Measurements from ENCODE around the gene ACTG1. TPM values are rescaled to one million over a fixed set of nuclear protein-coding genes. Genes with fewer than 3 reads are reported as not detected.
A peak's percentile ranks its signal among the peaks of the same experiment; 100 is the strongest.

The ACTG1 gene
- total and polyA plus RNA-seq, 3 donors from 2014 or later, result 1,571 to 2,057 (median 1,790) TPM

DNA sequence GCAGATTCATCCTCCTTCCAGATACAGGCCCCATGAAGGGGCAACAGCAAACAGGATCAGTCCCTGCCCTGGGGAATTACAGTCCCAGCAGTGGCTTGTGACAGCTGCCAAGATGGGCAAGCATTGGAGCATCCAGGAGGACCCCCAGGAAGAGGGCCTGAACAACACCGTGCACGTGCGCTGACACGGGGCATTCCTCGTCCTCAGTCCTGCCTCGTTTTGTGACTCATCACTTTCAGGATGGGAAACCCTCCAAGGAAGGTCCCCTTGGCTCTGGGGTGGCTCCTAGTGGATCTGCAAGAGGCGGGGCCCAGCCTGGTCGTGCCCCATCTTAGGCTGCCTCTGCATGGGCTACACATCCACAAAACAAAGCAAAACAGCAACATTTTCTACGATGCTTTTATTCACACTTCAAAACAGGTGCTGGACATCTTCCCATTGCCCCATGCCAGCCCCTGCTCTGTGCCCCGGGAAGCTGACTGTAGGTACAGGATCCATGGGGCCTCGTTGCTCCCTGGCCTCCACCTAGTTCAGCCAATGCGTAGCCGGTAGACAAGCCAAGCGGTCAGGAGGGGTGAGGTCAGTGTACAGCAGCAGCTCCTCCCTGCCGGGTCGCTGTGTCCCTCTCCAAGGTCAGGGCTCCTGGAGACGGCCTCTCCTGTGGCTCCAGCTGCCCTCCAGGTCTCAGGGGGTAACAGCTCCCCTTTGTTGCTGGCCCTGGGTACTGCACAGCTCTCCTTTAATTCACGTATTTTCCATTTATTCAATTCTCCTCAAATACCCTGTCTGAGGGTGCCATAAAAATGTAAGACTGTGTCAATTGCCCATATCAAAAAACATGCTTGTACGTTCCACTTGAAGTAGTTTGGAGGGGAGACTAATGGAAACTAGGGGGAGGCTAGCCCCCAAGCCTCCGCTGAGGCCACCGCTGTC is 32.2 kb downstream of the ACTG1 start:
- peaks cover 24% of the 10 kb centered on the region for H3K4me1 ChIP-seq
- peak; percentile 87 for DNase-seq
- no peak overlapping the region for H3K4me3 ChIP-seq
- H3K9me3 ChIP-seq, result no peaks in the 10 kb centered on the region
- peak overlapping the region; percentile 1 to 65 for H3K27ac ChIP-seq
- H3K36me3 ChIP-seq (ENCODE audit: low read depth, missing control alignments), result no peaks in the 10 kb centered on the region
- no peaks in the 10 kb centered on the region for H3K27me3 ChIP-seq
- intact Hi-C loops (cut with DNase I; ENCODE audit: low total_unique reads), result loop anchor here (5.0 kb wide), 1 partner anchor 228 kb away; no protein-coding TSS in a partner anchor
- WGBS, 2 donors, result 22 to 29% methylated on average over 17 to 21 of the region's 21 CpGs
- TF ChIP-seq POLR2A (IDR thresholded peaks at IDR 0.05), result no peak
- TF ChIP-seq, protein P1, sequence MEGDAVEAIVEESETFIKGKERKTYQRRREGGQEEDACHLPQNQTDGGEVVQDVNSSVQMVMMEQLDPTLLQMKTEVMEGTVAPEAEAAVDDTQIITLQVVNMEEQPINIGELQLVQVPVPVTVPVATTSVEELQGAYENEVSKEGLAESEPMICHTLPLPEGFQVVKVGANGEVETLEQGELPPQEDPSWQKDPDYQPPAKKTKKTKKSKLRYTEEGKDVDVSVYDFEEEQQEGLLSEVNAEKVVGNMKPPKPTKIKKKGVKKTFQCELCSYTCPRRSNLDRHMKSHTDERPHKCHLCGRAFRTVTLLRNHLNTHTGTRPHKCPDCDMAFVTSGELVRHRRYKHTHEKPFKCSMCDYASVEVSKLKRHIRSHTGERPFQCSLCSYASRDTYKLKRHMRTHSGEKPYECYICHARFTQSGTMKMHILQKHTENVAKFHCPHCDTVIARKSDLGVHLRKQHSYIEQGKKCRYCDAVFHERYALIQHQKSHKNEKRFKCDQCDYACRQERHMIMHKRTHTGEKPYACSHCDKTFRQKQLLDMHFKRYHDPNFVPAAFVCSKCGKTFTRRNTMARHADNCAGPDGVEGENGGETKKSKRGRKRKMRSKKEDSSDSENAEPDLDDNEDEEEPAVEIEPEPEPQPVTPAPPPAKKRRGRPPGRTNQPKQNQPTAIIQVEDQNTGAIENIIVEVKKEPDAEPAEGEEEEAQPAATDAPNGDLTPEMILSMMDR (IDR thresholded peaks at IDR 0.05), result peak in 1 of 3 experiments; percentile 20

DNA sequence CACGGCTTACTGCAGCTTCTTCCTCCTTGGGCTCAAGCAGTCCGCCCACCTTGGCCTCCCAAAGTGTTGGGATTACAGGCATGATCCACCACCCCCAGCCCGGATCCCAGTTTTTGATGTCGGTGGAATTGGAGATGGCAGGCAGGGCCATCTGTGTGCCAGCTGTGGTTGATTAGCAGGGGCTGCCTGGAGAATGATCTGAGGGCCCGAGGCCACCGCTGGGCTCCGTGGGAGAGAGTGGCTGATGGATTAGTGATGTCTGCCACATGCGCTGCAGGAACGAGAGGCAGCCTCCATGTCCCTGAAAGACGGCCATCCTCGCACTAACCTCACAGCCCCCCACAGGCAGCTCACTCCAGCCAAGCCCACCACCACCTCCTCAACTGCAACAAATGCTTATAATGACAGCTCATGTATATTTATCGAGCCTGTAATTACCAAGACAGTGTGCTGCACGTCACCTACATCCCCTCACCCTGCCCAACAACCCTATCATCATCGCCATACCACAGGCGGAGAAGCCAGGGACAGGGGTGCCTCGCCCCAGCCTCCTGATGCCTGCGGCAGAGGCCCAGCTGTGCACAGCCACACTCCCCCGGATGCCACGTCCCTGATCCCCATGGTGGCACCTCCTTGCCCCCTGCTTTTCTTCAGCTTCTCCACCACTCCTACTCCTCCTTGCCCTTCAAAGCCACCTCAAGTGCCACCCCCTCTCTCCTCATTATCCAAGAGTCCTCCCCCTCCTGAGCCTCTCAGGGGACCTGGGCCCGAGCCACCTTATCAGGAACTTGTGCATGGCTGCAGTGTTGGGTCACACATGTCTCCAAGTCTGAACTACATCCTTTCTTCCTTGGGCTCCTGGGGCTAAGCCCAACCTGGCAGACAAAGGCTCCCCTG is 33.2 kb downstream of the ACTG1 start:
- H3K36me3 ChIP-seq (ENCODE audit: low read depth, missing control alignments), result no peaks in the 10 kb centered on the region
- peaks cover 24% of the 10 kb centered on the region for H3K4me1 ChIP-seq
- TF ChIP-seq POLR2A (IDR thresholded peaks at IDR 0.05), result no peak
- TF ChIP-seq, protein P1 (IDR thresholded peaks at IDR 0.05), result no peak
- intact Hi-C loops (cut with DNase I; ENCODE audit: low total_unique reads), result loop anchor here (5.0 kb wide), 1 partner anchor 227 kb away; no protein-coding TSS in a partner anchor
- no peaks in the 10 kb centered on the region for H3K9me3 ChIP-seq
- WGBS, 2 donors, result 66 to 78% methylated on average over 20 of the region's 20 CpGs
- H3K27me3 ChIP-seq, result no peaks in the 10 kb centered on the region
- peak overlapping the region in 1 of 2 donors; percentile 65 for H3K27ac ChIP-seq
- DNase-seq, result no peak
- H3K4me3 ChIP-seq, result no peak overlapping the region

DNA sequence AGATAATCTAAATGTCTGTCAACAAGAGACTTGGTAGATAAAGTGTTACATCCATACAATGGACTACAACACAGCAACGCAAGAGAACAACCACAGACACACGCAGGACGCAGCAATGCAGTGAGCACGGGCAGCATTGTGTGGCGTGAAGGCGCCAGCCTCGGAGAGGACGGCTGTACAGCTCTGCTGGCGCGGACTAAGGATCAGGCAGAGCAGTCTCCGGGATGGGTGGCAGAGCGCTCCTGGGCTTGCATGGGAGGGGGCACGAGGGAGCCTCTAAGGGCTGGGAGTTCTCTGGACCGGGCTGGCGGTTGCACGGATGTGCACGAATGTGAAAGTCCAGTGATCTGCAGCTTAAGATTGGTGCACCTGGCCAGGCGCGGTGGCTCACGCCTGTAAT is 34.5 kb downstream of the ACTG1 start:
- no peak overlapping the region for H3K27ac ChIP-seq
- intact Hi-C loops (cut with DNase I; ENCODE audit: low total_unique reads), result no loop called here
- H3K9me3 ChIP-seq, result no peaks in the 10 kb centered on the region
- no peak overlapping the region for H3K4me3 ChIP-seq
- no peaks in the 10 kb centered on the region for H3K27me3 ChIP-seq
- H3K4me1 ChIP-seq, result peaks cover 19% of the 10 kb centered on the region
- TF ChIP-seq, protein P1 (IDR thresholded peaks at IDR 0.05), result no peak
- TF ChIP-seq POLR2A (IDR thresholded peaks at IDR 0.05), result no peak
- H3K36me3 ChIP-seq (ENCODE audit: low read depth, missing control alignments), result no peaks in the 10 kb centered on the region
- no peak for DNase-seq
- WGBS, 2 donors, result 93 to 94% methylated on average over 20 of the region's 20 CpGs

DNA sequence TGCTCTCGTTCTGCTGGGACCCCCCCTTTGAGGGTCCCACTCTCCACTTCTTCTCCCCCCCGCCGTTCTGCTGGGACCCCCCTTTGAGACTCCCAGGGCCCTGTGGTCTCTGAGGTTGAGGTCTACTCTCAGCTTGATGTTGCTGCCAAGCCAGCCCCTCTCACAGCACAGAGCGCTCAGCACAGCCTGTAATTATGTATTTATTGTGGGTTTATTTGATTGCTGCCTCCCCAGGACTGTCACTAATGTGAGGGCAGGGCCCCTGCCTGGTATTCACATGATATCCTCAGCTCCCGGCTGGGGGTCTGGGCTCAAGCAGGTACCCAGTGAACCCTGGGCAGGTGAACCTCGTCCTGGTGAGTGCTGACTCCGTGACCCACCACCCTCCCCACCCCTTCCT is 35.4 kb downstream of the ACTG1 start:
- Histone ChIP-seq H3K4me3 (no peak overlapping the region), H3K9me3 (no peaks in the 10 kb centered on the region), H3K4me1 (peaks cover 25% of the 10 kb centered on the region), H3K36me3 (ENCODE audit: low read depth, missing control alignments) (no peaks in the 10 kb centered on the region), H3K27me3 (no peaks in the 10 kb centered on the region), H3K27ac (no peak overlapping the region)
- no peak for TF ChIP-seq POLR2A (IDR thresholded peaks at IDR 0.05)
- TF ChIP-seq, protein P1 (IDR thresholded peaks at IDR 0.05), result no peak
- no peak for DNase-seq
- 85 to 89% methylated on average over 6 to 7 of the region's 7 CpGs for WGBS, 2 donors
- intact Hi-C loops (cut with DNase I; ENCODE audit: low total_unique reads), result no loop called here

Measured in testis (tissue), 3 donors.